Right lobe of liver (tissue), 6 donors: ENCODE data around the gene ULK1. TPM values are rescaled to one million over a fixed set of nuclear protein-coding genes. Genes with fewer than 3 reads are reported as not detected.

ENCODE experiments used
- ATAC-seq, 4 donors: fragments of 200-7000 bp; cut with Tn5 transposase; one replicate each; pipeline ENCODE4 v1.9.1; 2020; ENCODE audit warnings: mild to moderate bottlenecking in 4 of 4, moderate library complexity in 4 of 4
- DNase-seq, 3 donors: peaks; one replicate each; pipeline ENCODE4 v3.0.0-alpha.2; 2020
- H3K27ac ChIP-seq, 3 donors: fragments of 200-600 bp; one replicate each; pipeline ENCODE4 v1.8.0; 2022
- H3K27me3 ChIP-seq, 2 donors: fragments of 200-600 bp; one replicate each; pipeline ENCODE4 v1.8.0; 2022
- H3K36me3 ChIP-seq, 4 donors: fragments of 200-600 bp; sonication (generic) in 1 of 4; one replicate each; pipeline versions ENCODE4 v1.5.1 to v1.8.0; 2017 to 2022; ENCODE audit warnings: control low read depth in 1 of 4
- H3K4me1 ChIP-seq, 4 donors: fragments of 200-600 bp; sonication (generic) in 1 of 4; one replicate each; pipeline versions ENCODE4 v1.5.1 to v1.8.0; 2017 to 2022; ENCODE audit warnings: control low read depth in 1 of 4
- H3K4me3 ChIP-seq, 3 donors: fragments of 200-600 bp; one replicate each; pipeline ENCODE4 v1.8.0; 2022
- H3K9me3 ChIP-seq, 4 donors: fragments of 200-600 bp; sonication (generic) in 1 of 4; one replicate each; pipeline versions ENCODE4 v1.5.1 to v1.8.0; 2017 to 2022; ENCODE audit warnings: control low read depth in 1 of 4
- CTCF ChIP-seq, 4 donors: fragments of 200-600 bp in 3 of 4; fragments of 450-650 bp in 1 of 4; IDR thresholded peaks; one replicate each; pipeline versions ENCODE4 v1.5.1 to v1.8.0; 2016 to 2022; ENCODE audit warnings: antibody characterized with exemption in 4 of 4, mild to moderate bottlenecking in 2 of 4
- POLR2A ChIP-seq: fragments of 450-650 bp; IDR thresholded peaks from one replicate; pipeline ENCODE4 v1.6.1; 2017; ENCODE audit warnings: antibody characterized with exemption, mild to moderate bottlenecking
- WGBS: methylation state at CpG from one replicate; pipeline ENCODE4 v1.1.6; 2018; ENCODE audit warnings: low coverage, low lambda C conversion rate; ENCODE audit not compliant: insufficient coverage; ENCODE audit errors: missing lambda C conversion rate; 5-methylcytosine and 5-hydroxymethylcytosine counted together
- intact Hi-C, 2 donors: fragments of 100-400 bp; cut with DNase I; formaldehyde crosslinking; loops; one replicate each; pipeline versions ENCODE4 v1.11.2 to v1.14.1; 2022
- total RNA-seq, 6 experiments: library from RNA; depleted of rRNA in 2 of 6; stranded (reverse); fragments of >200 nt in 2 of 6; fragmentation: NEBNext Ultra II Directional in 3 of 6; extraction: Animal tissue kit (Norgen Biotek cat#: 25700) in 3 of 6; gene quantifications; one replicate each; pipeline versions ENCODE4 v1.1.0 to v1.2.4, GENCODE V29; 2016 to 2023
- donor health status: DM: no; HTN: yes; CAD: no.
- donor health status: DM: no; HTN: no; CAD: no.
- donor health status: DM: no; HTN: no; CAD: no.
- donor health status: DM: no; HTN: yes; CAD: no.
- donor health status: DM: no; HTN: yes; CAD: no.

Gene ULK1
- total RNA-seq, 6 experiments from 2014 or later, result 14.5 to 39.0 (median 20.5) TPM

DNA sequence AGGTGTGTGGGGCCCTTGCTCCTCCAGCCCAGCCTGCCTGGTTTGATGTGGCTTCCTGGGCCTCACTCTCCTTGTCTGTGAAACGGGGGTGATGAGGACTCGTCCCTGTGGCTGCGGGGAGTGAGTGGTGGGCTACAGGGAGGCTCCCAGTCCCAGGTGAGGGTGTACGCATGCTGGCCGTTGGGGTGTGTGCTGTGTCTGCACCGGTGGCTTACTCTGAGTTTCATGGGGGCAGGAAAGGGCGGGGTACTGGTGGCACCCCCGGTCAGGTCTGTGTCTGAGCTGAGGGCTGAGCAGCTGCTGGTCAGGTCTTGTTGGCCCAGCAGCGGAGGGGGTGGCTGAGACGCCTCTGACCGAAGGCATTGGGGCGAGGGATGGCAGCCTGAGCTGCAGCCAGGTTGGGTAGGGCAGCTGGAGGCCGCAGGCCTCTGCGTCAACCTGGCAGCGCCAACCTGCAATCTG is 11.2 kb downstream of the ULK1 start:
- DNase-seq (no peak), ATAC-seq (no peak)
- intact Hi-C loops, result no loop called here

DNA sequence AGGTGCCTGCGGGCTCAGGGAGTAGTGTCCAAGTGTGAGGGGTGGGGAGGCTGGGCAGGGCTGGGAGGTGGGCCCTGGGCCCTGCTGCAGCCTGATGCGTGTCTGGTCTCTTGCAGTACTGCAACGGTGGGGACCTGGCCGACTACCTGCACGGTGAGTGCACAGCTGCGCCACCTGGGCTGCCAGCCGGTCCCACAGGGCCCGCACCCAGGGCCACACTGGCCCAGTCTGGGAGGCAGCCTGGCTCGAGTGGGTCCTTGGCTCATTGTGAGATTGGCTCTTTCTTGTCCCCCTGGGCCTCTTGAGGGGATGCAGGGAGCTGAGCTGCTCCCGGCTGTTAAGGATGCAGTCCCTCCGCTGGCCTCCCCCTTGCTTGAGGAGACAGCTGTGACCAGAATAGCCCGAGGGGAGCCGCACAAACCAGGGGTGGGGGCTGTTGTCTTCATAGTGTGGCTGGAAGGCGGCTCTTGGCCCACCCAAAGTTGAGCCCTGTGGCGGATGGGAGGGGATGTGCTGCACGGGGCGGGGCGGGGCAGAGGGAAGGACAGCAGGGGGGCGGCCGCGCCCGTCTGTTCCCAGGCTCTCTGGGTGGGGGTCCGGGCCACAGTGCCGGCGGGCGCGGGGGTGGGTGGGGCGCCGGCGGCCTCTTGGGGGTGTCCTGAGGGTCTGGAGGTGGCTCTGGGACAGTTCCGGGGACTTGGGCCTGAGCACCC is 13.1 kb downstream of the ULK1 start:
- H3K27me3 ChIP-seq, result no peaks in the 10 kb centered on the region
- H3K36me3 ChIP-seq, result peaks cover 0 to 50% (median 29%) of the 10 kb centered on the region in 4 donors
- DNase-seq (peak in 1 of 3 donors; percentile 42), ATAC-seq (no peak)
- no peak overlapping the region for H3K4me3 ChIP-seq
- H3K4me1 ChIP-seq, result no peaks in the 10 kb centered on the region
- TF ChIP-seq CTCF (IDR thresholded peaks at IDR 0.05) (no peak), POLR2A (no peak)
- H3K27ac ChIP-seq, result no peak overlapping the region
- intact Hi-C loops, result no loop called here
- H3K9me3 ChIP-seq, result no peaks in the 10 kb centered on the region
- WGBS, result 90% methylated on average over 6 of the region's 31 CpGs

More for the DNA sequence above, 11.2 kb downstream of the ULK1 start:
- Histone ChIP-seq H3K36me3 (peaks cover 0 to 31% (median 18%) of the 10 kb centered on the region in 4 donors), H3K27ac (no peak overlapping the region), H3K4me3 (no peak overlapping the region), H3K27me3 (no peaks in the 10 kb centered on the region), H3K4me1 (no peaks in the 10 kb centered on the region), H3K9me3 (no peaks in the 10 kb centered on the region)
- 90% methylated on average over 4 of the region's 15 CpGs for WGBS
- TF ChIP-seq CTCF (IDR thresholded peaks at IDR 0.05), result no peak
- no peak for TF ChIP-seq POLR2A

GRCh38 chr12:131908092-131909080 is 14.0 kb downstream of the ULK1 start:
- intact Hi-C loops, result no loop called here
- H3K27ac ChIP-seq, result no peak overlapping the region
- H3K36me3 ChIP-seq, result peaks cover 0 to 59% (median 33%) of the 10 kb centered on the region in 4 donors
- no peaks in the 10 kb centered on the region for H3K4me1 ChIP-seq
- H3K4me3 ChIP-seq, result no peak overlapping the region
- 96% methylated on average over 8 of the region's 96 CpGs for WGBS
- DNase-seq (peak in 2 of 3 donors; percentile 50 to 54), ATAC-seq (no peak)
- TF ChIP-seq CTCF (IDR thresholded peaks at IDR 0.05) (no peak), POLR2A (no peak)
- no peaks in the 10 kb centered on the region for H3K27me3 ChIP-seq
- no peaks in the 10 kb centered on the region for H3K9me3 ChIP-seq

DNA sequence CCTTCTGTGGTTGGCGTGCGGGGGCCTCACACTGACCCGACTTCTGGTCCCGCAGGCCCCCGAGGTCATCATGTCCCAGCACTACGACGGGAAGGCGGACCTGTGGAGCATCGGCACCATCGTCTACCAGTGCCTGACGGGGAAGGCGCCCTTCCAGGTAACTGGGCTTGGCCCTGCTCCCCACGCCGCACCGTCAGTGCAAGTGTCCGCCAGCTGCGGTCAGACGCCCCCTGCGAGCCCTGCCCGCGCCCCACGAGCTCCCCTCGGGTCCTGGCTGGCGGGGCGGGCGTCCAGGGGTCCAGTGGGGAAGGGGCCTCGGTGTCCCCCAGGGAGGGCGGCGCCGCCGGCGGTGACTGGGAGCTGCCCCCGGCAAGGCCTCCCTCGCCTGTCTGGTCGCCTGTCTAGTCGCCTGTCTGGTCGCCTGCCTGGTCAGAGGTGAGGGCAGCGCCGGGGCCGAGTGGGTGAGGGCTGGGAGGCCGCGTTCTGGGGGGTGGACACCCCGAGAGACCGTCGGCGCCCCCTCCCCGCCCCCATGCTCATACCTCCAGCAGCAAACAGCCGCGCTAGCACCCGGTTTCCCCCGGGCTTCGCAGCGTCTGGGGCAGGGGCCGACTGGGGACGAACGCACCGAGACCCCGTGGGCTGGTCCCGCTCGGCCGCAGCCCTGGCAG is 14.8 kb downstream of the ULK1 start:
- intact Hi-C loops, result no loop called here
- Histone ChIP-seq H3K4me1 (no peaks in the 10 kb centered on the region), H3K27me3 (no peaks in the 10 kb centered on the region), H3K4me3 (no peak overlapping the region), H3K36me3 (peaks cover 0 to 67% (median 36%) of the 10 kb centered on the region in 4 donors), H3K9me3 (no peaks in the 10 kb centered on the region), H3K27ac (no peak overlapping the region)
- ATAC-seq (no peak), DNase-seq (peak in 2 of 3 donors; percentile 47 to 49)
- WGBS, result 95% methylated on average over 11 of the region's 61 CpGs
- TF ChIP-seq POLR2A (no peak), CTCF (IDR thresholded peaks at IDR 0.05) (no peak)
